Measurements from ENCODE around the gene ARAP3.

- TF ChIP-seq POLR2A (IDR thresholded peaks at IDR 0.05): no peak
- TF ChIP-seq, protein P1, sequence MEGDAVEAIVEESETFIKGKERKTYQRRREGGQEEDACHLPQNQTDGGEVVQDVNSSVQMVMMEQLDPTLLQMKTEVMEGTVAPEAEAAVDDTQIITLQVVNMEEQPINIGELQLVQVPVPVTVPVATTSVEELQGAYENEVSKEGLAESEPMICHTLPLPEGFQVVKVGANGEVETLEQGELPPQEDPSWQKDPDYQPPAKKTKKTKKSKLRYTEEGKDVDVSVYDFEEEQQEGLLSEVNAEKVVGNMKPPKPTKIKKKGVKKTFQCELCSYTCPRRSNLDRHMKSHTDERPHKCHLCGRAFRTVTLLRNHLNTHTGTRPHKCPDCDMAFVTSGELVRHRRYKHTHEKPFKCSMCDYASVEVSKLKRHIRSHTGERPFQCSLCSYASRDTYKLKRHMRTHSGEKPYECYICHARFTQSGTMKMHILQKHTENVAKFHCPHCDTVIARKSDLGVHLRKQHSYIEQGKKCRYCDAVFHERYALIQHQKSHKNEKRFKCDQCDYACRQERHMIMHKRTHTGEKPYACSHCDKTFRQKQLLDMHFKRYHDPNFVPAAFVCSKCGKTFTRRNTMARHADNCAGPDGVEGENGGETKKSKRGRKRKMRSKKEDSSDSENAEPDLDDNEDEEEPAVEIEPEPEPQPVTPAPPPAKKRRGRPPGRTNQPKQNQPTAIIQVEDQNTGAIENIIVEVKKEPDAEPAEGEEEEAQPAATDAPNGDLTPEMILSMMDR (IDR thresholded peaks at IDR 0.05): no peak
Observed at GRCh38 chr5:141695627-141696215, 13.7 kb upstream of the ARAP3 start.

All from testis (tissue), 2 donors.